ENCODE measurements around the gene GSS.

GSS gene

DNA sequence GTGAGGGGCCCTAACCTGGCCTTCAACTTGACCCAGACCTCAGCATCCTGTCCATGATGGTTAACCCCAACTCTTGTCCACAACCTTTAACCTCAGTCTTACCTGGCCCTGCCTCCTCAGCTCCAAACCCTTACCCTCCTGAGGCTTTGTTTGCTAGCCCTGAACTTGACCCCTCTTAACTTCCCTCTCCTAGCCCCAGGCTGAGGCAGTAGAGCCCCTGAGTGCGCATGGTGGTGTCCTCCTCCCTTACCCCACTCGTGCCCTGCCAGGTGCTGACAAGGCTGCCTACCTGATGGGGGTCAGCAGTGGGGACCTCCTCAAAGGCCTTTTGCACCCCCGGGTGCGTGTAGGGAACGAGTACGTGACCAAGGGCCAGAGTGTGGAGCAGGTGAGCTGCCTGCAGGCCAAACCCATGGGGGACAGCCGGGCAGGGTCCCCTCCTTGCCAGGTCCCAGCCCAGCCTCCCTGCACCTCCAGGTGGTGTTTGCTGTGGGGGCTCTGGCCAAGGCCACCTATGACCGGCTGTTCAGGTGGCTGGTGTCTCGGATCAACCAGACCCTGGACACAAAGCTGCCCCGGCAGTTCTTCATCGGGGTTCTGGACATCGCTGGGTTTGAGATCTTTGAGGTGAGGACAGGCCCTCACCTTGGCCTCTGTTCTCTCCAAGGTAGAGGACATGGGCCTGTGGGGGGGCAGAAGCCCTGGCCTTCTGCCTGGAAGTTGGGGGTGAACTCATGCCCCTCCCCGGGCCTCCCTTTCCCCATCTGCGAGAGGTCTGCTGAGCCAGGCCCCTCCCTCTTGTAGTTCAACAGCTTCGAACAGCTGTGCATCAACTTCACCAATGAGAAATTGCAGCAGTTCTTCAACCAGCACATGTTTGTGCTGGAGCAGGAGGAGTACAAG is 31.9 kb upstream of the GSS start:
- TF ChIP-seq PAX5 (IDR thresholded peaks at IDR 0.05; ENCODE audit: insufficient read depth, low read length, severe bottlenecking) = no peak
- DNase-seq (ENCODE audit: insufficient read length, low spot score) (no peak), FAIRE-seq (no peak)

DNA sequence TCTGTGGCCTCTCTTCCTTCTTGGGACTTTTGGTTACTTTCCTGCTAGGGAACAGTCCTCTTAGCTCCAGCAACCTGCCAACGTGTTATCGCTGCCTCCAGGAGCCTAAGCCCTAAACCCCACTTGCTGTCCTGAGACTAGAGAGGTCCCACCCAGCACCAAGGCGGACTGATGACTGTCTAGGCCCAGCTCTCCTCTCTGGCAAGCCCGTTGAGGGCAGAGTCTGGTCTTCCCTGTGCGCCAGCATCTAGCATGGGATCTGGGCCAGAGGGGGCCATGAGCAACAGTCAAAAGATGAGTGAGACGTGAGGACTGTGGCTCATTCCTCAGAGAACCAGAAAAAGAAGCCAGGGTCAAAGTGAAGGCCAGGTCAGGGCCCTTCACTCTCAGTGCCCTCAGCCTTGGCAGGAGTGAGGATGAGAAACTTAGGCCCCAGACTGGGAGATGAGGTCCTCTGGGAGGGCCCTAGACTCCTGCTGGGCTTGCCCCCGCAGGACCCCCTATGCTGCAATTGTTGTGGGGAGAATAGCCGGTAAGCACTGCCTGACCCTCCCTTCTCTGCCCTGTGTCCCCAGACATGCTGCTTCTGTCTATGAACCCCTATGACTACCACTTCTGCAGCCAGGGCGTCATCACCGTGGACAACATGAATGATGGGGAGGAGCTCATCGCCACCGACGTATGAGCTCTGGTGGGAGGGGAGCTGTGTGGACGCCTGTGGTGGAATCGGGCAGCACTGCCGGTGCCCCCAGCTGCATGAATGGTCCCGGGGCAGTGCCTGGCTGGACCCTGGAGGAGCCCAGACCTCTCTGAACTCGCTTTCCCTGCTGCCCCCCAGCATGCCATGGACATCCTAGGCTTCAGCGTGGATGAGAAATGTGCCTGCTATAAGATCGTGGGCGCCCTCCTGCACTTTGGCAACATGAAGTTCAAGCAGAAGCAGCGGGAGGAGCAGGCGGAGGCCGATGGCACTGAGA is 31.0 kb upstream of the GSS start:
- no peak for DNase-seq (ENCODE audit: insufficient read length, low spot score)
- TF ChIP-seq POU2F2 (IDR thresholded peaks at IDR 0.05; ENCODE audit: low read depth, low read length) = no peak
- no peak for TF ChIP-seq SPI1 (IDR thresholded peaks at IDR 0.05; ENCODE audit: low read depth, low read length)
- TF ChIP-seq TAF1 (IDR thresholded peaks at IDR 0.05; ENCODE audit: low read depth, low read length) = no peak
- no peak for TF ChIP-seq PAX5 (IDR thresholded peaks at IDR 0.05; ENCODE audit: insufficient read depth, low read length, severe bottlenecking)
- no peak for TF ChIP-seq POLR2A (IDR thresholded peaks at IDR 0.05; ENCODE audit: low read depth, low read length)
- no peak for TF ChIP-seq POLR2AphosphoS5 (IDR thresholded peaks at IDR 0.05; ENCODE audit: low read depth, low read length)
- FAIRE-seq = no peak

DNA sequence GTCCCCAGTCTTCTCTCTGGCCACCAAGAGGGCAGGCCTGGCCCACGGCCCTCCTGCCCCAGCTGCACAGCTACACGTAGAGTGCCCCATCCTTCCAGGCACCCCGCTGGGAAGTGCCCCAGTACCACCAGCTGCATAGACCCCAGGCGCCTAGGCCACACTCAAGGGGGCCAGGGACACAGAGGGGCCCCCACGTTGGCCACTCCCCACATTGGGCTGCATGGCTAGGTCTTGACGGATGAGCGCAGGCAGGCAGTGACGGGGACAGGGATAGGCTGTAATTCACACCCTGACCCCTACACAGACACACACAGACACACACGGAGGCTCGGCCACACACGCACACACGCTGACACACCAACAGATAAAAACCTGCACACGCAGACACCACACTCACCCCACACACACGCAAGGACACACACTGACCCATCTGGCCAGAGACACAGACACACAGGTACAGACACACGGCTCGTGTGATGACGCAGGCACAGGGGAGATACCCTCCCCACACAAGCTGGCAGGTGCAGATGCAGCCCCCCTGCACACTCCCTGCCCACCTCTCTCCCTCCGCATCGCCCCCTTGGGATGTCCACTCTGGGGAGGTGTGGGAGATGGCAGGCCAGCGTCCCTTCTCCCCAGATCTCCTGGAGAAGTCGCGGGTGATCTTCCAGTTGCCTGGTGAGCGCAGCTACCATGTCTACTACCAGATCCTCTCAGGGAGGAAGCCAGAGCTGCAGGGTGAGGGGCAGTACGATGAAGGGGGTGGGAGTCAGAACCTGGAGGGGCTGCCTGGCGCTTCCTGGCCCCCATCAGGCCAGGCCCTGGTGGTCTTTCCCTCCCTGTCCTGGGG is 30.1 kb upstream of the GSS start:
- no peak for TF ChIP-seq POLR2AphosphoS5 (IDR thresholded peaks at IDR 0.05; ENCODE audit: low read depth, low read length)
- no peak for TF ChIP-seq POLR2A (IDR thresholded peaks at IDR 0.05; ENCODE audit: low read depth, low read length)
- no peak for TF ChIP-seq SPI1 (IDR thresholded peaks at IDR 0.05; ENCODE audit: low read depth, low read length)
- no peak for TF ChIP-seq TAF1 (IDR thresholded peaks at IDR 0.05; ENCODE audit: low read depth, low read length)
- TF ChIP-seq POU2F2 (IDR thresholded peaks at IDR 0.05; ENCODE audit: low read depth, low read length) = no peak
- no peak for TF ChIP-seq PAX5 (IDR thresholded peaks at IDR 0.05; ENCODE audit: insufficient read depth, low read length, severe bottlenecking)
- FAIRE-seq (no peak), DNase-seq (ENCODE audit: insufficient read length, low spot score) (no peak)

DNA sequence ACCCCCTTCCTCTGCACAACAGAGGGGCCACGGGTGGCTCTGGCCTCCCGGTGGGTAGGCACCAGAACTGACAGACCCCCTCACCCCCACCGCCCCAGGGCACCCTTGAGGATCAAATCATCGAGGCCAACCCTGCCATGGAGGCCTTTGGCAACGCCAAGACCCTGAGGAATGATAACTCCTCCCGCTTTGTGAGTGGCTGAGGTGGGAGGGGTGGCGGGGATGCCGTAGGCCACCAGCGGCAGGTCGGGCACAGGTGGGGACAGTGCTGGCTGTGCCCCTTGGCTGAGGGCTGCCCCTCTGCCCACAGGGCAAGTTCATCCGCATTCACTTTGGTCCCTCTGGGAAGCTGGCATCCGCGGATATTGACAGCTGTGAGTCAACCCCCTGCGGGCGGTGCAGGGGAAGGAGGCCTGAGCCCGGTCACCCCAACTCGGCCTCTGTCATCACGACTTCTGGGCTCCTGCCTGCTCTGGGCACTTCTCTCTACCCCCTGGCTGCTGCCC is 29.2 kb upstream of the GSS start:
- FAIRE-seq (no peak), DNase-seq (ENCODE audit: insufficient read length, low spot score) (no peak)
- no peak for TF ChIP-seq POU2F2 (IDR thresholded peaks at IDR 0.05; ENCODE audit: low read depth, low read length)
- TF ChIP-seq SPI1 (IDR thresholded peaks at IDR 0.05; ENCODE audit: low read depth, low read length) = no peak
- TF ChIP-seq PAX5 (IDR thresholded peaks at IDR 0.05; ENCODE audit: insufficient read depth, low read length, severe bottlenecking) = no peak
- no peak for TF ChIP-seq POLR2AphosphoS5 (IDR thresholded peaks at IDR 0.05; ENCODE audit: low read depth, low read length)
- no peak for TF ChIP-seq TAF1 (IDR thresholded peaks at IDR 0.05; ENCODE audit: low read depth, low read length)
- no peak for TF ChIP-seq POLR2A (IDR thresholded peaks at IDR 0.05; ENCODE audit: low read depth, low read length)

DNA sequence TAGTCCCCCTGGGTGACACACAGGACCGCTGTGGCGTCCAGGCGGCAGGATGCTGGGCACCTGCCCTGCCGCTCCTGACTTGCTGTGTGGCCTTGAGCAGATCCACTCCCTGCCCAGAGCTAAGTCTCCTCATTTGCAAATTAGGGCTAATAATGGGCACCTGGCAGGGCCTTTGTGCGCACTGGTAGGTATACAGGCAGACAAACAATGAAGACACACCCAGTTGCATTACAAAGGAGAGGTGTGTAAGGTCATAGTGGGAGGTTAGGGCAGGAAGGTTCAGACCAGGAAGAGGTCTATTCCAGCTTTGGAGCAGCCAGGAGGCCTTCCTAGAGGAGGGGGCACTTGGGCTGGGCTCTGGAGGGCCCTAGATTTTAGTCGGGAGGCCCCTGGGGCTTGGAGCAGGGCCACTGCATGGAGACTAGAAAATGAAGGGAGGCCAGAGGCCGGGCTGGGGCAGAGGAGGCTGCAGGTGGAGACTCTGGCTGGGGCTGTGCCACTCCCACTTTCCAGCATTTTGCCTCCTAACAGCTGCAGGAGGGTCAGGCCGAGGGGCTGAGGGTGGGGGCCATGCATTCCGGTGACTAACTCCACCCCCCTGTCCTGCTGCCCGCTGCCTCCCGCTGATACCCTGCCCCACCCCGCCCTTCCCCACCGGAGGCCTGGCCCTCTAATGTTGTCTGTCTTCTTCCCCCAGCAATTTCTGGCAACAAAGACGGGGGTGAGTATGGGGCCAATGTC is 28.6 kb upstream of the GSS start:
- no peak for TF ChIP-seq SPI1 (IDR thresholded peaks at IDR 0.05; ENCODE audit: low read depth, low read length)
- no peak for DNase-seq (ENCODE audit: insufficient read length, low spot score)
- no peak for FAIRE-seq

DNA sequence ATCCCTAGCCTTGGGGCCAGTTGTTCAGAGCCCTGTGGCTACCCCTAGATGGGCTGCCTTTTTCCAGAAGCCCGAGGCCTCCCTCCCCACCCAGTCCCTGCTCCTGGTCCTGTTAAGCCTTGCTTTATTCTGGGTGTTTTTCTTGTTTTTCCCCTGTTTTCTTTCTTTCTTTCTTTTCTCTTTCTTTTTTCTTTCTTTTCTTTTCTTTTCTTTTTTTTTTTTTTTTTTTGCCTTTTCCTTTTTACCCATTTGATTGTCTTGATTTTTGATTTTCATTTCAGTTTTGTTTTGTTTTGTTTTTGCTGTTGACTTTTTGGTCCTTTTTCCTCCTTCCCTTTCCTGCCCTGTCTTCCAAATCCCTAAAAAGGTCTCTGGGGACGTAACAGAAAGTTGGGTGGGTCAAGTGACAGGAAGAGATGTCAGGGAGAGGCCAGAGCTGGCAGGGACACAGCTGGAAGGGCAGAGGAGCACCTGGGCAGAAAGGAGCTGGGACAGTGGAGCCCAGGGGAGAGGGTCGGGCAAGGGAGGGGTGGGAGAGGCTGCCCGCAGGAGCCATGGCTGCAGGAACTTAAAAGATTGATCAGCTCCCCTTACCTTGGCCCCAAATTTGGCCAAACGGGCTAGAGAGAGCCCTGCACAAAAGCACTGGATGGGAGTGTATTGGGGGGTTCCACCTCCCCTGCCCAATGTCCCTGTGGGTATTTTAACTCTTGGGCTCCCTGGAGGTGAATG is 27.6 kb upstream of the GSS start:
- DNase-seq (ENCODE audit: insufficient read length, low spot score) = no peak
- no peak for FAIRE-seq
- TF ChIP-seq SPI1 (IDR thresholded peaks at IDR 0.05; ENCODE audit: low read depth, low read length) = no peak
- no peak for TF ChIP-seq POU2F2 (IDR thresholded peaks at IDR 0.05; ENCODE audit: low read depth, low read length)
- no peak for TF ChIP-seq PAX5 (IDR thresholded peaks at IDR 0.05; ENCODE audit: insufficient read depth, low read length, severe bottlenecking)
- TF ChIP-seq TAF1 (IDR thresholded peaks at IDR 0.05; ENCODE audit: low read depth, low read length) = no peak
- no peak for TF ChIP-seq POLR2A (IDR thresholded peaks at IDR 0.05; ENCODE audit: low read depth, low read length)
- no peak for TF ChIP-seq POLR2AphosphoS5 (IDR thresholded peaks at IDR 0.05; ENCODE audit: low read depth, low read length)

DNA sequence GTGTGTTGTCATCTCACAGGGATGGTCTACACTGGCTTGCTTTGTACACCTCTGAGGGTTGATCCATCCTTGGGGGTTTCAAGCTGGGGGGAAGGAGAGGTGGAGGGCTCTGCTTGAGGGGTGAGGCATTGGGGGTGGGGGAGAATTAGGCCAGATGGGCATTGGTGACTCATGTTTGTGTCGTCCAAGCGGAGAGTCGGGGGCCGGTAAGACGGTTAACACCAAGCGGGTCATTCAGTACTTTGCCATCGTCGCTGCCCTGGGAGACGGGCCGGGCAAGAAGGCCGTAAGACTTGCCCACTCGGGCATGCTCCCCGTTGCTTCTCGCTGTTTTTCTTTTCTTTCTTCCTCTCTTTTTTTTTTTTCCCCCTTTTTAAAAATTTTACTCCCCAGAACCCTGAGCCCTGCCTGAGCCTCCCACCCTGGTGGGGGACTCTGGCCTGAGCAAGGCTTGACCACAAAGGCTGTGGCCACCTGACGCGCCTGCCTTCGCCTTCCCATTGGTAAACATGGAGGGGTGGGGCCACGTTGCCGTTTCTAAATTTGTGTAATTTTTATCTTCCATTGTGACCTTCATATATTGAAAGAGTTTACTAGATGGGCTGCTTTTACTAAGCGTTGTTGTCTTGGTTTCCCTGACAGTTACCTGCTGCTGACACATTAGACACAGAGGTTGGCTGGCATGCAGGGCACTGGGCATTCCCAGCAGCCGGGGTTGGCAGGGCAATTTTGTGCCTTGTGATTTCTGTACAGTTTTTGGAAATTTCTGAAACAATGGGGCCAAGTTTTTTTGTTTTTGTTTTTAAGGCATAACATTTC is 26.9 kb upstream of the GSS start:
- DNase-seq (ENCODE audit: insufficient read length, low spot score) = no peak
- no peak for TF ChIP-seq TAF1 (IDR thresholded peaks at IDR 0.05; ENCODE audit: low read depth, low read length)
- no peak for TF ChIP-seq POLR2AphosphoS5 (IDR thresholded peaks at IDR 0.05; ENCODE audit: low read depth, low read length)
- no peak for TF ChIP-seq POLR2A (IDR thresholded peaks at IDR 0.05; ENCODE audit: low read depth, low read length)
- no peak for TF ChIP-seq POU2F2 (IDR thresholded peaks at IDR 0.05; ENCODE audit: low read depth, low read length)
- TF ChIP-seq PAX5 (IDR thresholded peaks at IDR 0.05; ENCODE audit: insufficient read depth, low read length, severe bottlenecking) = no peak
- TF ChIP-seq SPI1 (IDR thresholded peaks at IDR 0.05; ENCODE audit: low read depth, low read length) = no peak
- FAIRE-seq = no peak
